ENCODE results near the gene RUFY1.

GRCh38 chr5:179504600-179505396 is 45.6 kb upstream of the RUFY1 start:
- TF ChIP-seq CTCF (IDR thresholded peaks at IDR 0.05; ENCODE audit: extremely low read depth in 1 of 2, insufficient read depth in 1 of 2, low read depth in 1 of 2, low read length in 2 of 2): no peak
- TF ChIP-seq EZH2 (IDR thresholded peaks at IDR 0.05; ENCODE audit: borderline replicate concordance, low read depth, low read length, severe bottlenecking): no peak
- TF ChIP-seq POLR2AphosphoS5 (IDR thresholded peaks at IDR 0.05; ENCODE audit: insufficient read depth, low read depth, low read length): no peak
- no peak for TF ChIP-seq MAX (IDR thresholded peaks at IDR 0.05; ENCODE audit: insufficient read depth, insufficient read length)
- TF ChIP-seq POLR2A (IDR thresholded peaks at IDR 0.05; ENCODE audit: low read depth, low read length): no peak
- no peak for TF ChIP-seq MYC (IDR thresholded peaks at IDR 0.05; ENCODE audit: low read depth, low read length)
- no peak for TF ChIP-seq GATA2 (IDR thresholded peaks at IDR 0.05; ENCODE audit: insufficient read depth, insufficient read length, low read depth, low read length)
- no peak for TF ChIP-seq JUN (IDR thresholded peaks at IDR 0.05; ENCODE audit: borderline replicate concordance, insufficient read depth, insufficient read length, low read depth)

Data from endothelial cell of umbilical vein (primary cell).